Suprapubic skin (tissue), 4 donors: ENCODE data around the gene AFF2.

ENCODE experiments used
- EP300 ChIP-seq: sonication (generic); formaldehyde crosslinking; IDR thresholded peaks from one replicate; pipeline ENCODE4 v1.6.1; 2017; ENCODE audit warnings: antibody characterized with exemption
- POLR2AphosphoS5 ChIP-seq, 3 donors: sonication (generic); formaldehyde crosslinking; IDR thresholded peaks; one replicate each; pipeline ENCODE4 v1.6.1; 2017; ENCODE audit warnings: antibody characterized with exemption in 3 of 3
- TF ChIP-seq, protein P1 (sequence below), 2 donors: fragments of 200-600 bp in 1 of 2; fragments of 450-650 bp in 1 of 2; sonication (generic) in 1 of 2; IDR thresholded peaks; one replicate each; pipeline ENCODE4 v1.5.1; 2016 to 2019; ENCODE audit warnings: antibody characterized with exemption in 2 of 2, mild to moderate bottlenecking in 1 of 2, moderate library complexity in 1 of 2

DNA sequence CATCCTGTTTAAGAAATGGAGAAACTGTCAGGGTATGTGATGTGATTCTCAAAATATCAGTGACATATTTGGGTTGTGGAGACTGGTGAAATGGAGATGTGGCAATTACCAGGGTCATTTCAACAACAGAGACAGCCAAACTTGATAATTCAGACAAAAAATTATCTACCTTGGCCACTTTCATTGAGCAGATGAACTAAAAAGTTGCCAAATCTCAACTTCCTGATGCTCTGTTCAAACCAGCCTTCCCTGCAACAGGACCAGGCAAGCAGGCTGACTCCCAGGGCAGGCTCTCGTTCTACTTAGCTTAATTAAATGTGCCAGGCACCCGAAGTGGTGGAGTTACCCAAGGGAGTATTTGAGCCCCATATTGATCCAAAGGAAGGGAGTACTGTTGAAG lies 199.6 kb downstream of the AFF2 start:
- TF ChIP-seq, protein P1, sequence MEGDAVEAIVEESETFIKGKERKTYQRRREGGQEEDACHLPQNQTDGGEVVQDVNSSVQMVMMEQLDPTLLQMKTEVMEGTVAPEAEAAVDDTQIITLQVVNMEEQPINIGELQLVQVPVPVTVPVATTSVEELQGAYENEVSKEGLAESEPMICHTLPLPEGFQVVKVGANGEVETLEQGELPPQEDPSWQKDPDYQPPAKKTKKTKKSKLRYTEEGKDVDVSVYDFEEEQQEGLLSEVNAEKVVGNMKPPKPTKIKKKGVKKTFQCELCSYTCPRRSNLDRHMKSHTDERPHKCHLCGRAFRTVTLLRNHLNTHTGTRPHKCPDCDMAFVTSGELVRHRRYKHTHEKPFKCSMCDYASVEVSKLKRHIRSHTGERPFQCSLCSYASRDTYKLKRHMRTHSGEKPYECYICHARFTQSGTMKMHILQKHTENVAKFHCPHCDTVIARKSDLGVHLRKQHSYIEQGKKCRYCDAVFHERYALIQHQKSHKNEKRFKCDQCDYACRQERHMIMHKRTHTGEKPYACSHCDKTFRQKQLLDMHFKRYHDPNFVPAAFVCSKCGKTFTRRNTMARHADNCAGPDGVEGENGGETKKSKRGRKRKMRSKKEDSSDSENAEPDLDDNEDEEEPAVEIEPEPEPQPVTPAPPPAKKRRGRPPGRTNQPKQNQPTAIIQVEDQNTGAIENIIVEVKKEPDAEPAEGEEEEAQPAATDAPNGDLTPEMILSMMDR (IDR thresholded peaks at IDR 0.05): no peak
- no peak for TF ChIP-seq POLR2AphosphoS5 (IDR thresholded peaks at IDR 0.05)
- TF ChIP-seq EP300: no peak
